Testis (tissue), 2 donors: ENCODE measurements around the gene TTLL12.

ENCODE experiments used
- POLR2A ChIP-seq: fragments of 450-650 bp; IDR thresholded peaks from one replicate; pipeline ENCODE4 v1.6.1; 2017; ENCODE audit warnings: antibody characterized with exemption, mild to moderate bottlenecking, moderate library complexity
- TF ChIP-seq, protein P1 (sequence below), 3 experiments: fragments of 450-650 bp in 2 of 3; fragments of 200-600 bp in 1 of 3; sonication (generic) in 1 of 3; IDR thresholded peaks; one replicate each; pipeline ENCODE4 v1.5.1; 2016 to 2019; ENCODE audit warnings: antibody characterized with exemption in 3 of 3, mild to moderate bottlenecking in 2 of 3, moderate library complexity in 1 of 3

GRCh38 chr22:43168471-43169309 lies 18.2 kb downstream of the TTLL12 start:
- no peak for TF ChIP-seq POLR2A
- TF ChIP-seq, protein P1, sequence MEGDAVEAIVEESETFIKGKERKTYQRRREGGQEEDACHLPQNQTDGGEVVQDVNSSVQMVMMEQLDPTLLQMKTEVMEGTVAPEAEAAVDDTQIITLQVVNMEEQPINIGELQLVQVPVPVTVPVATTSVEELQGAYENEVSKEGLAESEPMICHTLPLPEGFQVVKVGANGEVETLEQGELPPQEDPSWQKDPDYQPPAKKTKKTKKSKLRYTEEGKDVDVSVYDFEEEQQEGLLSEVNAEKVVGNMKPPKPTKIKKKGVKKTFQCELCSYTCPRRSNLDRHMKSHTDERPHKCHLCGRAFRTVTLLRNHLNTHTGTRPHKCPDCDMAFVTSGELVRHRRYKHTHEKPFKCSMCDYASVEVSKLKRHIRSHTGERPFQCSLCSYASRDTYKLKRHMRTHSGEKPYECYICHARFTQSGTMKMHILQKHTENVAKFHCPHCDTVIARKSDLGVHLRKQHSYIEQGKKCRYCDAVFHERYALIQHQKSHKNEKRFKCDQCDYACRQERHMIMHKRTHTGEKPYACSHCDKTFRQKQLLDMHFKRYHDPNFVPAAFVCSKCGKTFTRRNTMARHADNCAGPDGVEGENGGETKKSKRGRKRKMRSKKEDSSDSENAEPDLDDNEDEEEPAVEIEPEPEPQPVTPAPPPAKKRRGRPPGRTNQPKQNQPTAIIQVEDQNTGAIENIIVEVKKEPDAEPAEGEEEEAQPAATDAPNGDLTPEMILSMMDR (IDR thresholded peaks at IDR 0.05) = no peak
